Inflammatory macrophage treated with lipopolysaccharide for 4 hours (primary cell): Measurements from ENCODE around the gene UFSP2.
"Not testable (repeated sequence)": the region's sequence is repeated elsewhere in the genome, so short reads cannot be mapped to it uniquely, and the experiment has no call there.

Experiments
- DNase-seq: peaks from one replicate; pipeline ENCODE4 v3.0.0-alpha.2; 2020

UFSP2 gene

GRCh38 chr4:185383451-185383850, 42.3 kb downstream of the UFSP2 start:
- DNase-seq, result no peak

DNA sequence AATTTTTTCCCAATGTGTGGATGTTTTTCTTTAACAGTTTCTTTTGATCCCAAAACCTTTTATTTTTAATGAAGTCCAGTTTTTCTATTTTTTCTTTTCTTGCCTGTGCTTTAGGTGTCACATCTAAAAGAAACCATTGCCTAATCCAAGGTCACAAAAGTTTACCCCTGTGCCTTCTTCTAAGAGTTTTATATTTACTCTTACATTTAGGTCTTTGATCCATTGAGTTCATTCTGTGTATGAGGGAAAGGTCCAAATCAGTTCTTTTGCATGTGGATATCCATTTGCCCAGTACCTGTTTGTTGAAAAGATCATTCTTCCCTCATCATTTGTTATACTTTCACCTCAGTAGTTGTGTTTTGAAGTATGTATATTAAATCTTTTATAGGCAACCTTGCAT, 43.0 kb downstream of the UFSP2 start:
- DNase-seq, result no peak

DNA sequence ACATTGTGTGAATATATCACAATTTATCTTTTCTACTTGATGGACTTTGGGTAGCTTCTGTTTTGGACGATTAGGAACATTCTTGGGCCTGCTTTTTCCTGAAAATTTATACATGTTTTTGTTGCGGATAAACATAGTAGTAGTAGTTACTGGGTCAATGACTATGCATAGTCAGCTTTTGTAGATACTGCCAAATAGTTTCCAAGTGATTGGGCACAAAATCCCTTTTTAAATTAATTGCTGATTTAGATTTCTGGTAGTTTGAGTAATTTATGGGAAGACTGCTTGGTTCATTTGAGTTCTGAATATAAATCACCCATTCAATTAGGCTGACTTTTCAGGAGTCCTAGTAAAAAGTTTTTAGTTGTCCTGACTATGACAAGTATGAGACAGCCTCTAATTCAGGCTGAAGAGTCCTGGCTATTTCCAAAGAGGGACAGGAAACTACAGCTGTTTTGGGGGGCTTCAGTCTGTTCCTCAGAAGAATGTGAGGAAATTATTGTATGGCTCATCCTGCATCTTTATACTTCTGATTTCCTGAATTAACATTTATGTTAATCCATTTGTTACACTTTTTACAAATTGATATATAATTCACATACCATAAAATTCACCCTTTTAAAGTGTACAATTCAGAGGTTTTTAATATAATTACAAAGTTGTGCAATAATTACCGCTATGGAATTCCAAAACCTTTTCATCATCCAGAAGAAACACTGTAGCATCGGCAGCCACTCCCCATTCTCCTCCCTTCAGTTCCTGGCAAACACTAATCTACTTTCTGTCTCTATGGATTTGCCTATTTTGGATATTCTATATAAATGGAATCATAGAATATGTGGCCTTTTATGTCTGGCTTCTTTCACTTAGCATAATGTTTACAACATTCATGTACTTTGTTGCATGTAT, 44.2 kb downstream of the UFSP2 start:
- DNase-seq, result no peak

DNA sequence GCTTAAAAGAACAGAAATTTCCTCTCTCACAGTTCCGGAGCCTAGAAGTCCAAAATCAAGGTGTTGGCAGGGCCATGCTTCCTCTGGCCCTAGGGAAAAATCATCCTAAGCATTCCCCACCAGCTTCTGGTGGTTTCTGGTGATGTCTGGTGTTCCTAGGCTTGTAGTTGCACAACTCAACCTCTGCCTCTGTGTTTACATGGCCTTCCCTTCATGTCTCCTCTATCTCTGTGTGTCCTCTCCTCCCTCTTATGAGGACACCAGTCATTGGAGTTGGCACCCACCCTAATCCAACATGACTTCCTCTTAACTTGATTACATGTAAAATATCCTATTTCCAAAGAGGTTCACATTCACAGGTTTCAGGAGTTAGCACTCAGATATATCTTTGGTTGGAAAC, 45.4 kb downstream of the UFSP2 start:
- no peak for DNase-seq

DNA sequence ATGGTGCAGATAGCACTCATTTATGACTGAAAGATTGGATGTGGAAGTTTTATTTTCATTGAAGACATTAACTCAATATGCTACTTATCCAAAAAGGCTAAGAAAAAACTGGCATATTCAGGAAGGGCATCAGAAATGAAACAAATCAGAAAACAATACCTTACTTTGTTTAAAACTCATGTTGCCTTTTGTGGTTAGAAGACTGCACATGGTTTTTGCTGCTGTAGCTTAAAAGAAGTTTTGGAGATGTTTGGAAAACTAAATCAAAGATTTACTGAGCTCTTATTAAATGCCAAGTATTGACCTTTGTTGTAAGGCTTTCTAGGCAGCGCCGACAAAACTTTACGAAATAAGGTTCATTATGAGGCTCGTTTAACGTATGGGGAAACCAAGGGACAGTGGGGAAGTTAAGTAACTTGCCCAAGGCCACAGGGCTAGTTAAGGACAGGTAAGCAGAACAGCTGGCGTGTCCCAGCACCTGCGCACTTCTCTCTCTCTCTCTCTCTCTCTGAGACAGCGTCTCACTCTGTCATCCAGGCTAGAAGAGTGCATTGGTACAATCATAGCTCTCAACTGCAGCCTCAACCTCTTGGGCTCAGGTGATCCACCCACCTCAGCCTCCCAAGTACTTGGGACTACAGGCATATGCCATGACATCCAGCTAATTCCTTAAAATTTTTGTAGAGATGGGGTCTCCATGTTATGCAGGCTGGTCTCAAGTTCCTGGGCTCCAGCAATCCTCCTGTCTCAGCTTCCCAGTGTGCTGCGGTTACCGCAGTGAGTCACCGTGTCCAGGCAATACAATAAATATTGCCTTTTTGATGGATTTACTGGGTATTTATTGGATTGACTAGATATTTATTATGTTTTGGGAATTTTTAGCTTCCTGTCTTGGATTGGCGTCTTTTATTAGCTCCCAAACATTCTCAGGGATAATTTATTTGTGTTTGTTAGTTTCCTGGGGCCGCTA, 46.2 kb downstream of the UFSP2 start:
- no peak for DNase-seq

DNA sequence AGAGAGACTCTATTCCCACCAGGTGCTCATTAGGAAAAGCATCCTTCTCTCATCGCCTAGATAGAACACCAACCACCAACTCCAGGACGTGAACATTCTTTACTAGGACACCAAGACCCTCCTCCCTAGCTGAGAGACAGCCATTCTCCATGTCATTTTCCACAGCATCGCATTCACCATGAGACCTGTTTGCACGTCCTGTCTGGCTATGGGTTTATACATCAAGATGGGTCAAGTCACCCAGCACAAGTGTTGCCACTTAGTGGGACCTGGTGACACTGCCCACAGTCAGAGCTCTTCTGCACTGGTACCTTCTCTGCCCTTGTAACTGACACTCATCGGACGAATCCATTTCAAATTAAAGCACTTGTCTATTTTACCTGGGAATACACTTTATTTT, 47.5 kb downstream of the UFSP2 start:
- DNase-seq, result no peak

- DNase-seq, result no peak
Measured at GRCh38 chr4:185374573-185374972, 51.2 kb downstream of the UFSP2 start.

DNA sequence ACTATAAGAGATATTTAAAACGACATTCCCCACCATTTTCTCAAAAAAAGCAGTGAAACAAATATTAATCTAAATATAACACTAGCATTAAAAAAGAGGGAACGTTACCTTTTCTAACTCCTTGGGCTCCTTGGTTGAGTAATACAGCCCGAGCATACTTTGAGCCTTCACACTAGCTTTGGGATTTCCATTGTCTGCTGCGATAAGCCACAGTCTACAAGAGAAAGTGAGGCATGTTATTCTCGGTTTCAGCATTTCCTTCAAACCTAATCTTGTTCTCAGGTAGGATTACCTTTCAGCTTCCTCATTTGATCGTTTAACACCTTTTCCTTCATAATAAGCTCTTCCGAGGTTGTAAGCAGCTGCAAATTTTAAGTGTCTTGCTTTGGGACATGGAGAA, 51.7 kb downstream of the UFSP2 start:
- no peak for DNase-seq

GRCh38 chr4:185371702-185372101, 54.1 kb downstream of the UFSP2 start:
- DNase-seq, result no peak

GRCh38 chr4:185370268-185370949, 55.4 kb downstream of the UFSP2 start:
- no peak for DNase-seq

GRCh38 chr4:185369731-185370130, 56.0 kb downstream of the UFSP2 start:
- no peak for DNase-seq

- DNase-seq, result no peak
Measured at GRCh38 chr4:185364886-185365285, 60.9 kb downstream of the UFSP2 start.

DNA sequence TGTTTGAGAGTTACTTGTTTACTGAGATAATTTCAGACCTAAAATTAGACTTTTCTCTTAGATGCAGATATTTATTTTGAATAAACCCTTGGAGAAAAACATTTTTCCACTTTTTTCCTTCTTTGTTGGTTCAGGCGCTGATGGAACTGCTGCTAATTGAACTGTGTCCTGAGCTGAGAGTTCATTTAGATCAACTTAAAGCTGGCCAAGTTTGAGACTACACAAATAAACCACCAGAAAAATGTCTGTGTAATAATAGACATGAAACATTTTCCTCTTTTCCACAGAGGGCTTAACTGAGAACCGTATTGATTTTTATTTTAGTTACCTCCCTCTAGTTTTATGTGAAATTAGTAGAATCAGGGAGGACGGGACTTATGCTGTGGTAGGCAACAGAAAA, 62.5 kb downstream of the UFSP2 start:
- DNase-seq, result no peak

- not testable (repeated sequence) for DNase-seq
Measured at GRCh38 chr4:185362570-185362969, 63.2 kb downstream of the UFSP2 start.

DNA sequence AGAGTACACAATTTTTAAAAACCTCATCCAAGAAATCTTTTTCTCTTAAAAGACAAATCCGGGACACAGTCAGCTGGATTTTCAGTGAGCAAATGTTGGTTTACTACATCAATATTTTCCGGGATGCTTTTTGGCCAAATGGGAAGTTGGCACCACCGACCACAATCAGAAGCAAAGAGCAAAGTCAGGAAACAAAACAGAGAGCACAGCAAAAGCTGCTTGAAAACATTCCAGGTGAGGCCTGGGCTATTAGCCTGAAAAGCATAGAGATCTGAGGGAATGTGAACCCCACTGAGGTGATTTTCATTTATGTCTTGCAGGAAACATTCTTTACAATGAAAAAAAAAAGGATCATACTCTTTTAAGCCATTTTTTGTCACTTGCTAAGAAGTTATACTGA, 63.9 kb downstream of the UFSP2 start:
- no peak for DNase-seq

DNA sequence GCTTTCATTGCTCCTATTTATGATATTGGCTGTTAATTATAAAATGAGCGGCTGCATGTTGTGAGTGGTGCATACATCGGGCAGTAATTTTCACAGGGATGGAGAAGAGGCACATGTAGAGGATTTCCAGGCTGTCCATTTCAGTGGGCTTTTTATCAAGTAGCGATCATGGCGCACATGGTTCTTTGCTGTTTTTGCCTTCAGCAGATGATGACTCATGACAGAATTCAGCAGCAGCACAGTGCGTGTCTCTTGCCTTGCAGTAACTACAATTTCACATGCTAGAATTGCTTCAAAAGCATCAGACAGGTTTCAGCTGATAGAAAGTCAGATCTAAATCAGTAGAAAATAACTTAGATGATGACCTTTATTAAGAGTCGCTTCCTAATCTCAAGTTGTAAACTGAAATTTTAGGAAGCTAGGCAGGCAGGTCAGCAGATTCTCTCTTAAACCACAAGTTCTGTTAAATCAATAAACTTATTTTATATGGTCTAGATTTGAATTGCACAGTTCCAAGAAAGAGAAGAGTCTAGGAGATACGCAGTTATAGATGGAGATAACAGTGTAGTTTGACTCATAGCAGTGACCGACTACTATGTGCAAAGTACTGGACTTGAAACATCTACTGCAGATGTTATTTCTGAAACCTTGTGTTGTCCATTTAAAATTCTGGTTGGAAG, 65.9 kb downstream of the UFSP2 start:
- DNase-seq, result no peak

- no peak for DNase-seq
Measured at GRCh38 chr4:185358959-185359358, 66.8 kb downstream of the UFSP2 start.

- no peak for DNase-seq
Measured at GRCh38 chr4:185358514-185358913, 67.2 kb downstream of the UFSP2 start.

DNA sequence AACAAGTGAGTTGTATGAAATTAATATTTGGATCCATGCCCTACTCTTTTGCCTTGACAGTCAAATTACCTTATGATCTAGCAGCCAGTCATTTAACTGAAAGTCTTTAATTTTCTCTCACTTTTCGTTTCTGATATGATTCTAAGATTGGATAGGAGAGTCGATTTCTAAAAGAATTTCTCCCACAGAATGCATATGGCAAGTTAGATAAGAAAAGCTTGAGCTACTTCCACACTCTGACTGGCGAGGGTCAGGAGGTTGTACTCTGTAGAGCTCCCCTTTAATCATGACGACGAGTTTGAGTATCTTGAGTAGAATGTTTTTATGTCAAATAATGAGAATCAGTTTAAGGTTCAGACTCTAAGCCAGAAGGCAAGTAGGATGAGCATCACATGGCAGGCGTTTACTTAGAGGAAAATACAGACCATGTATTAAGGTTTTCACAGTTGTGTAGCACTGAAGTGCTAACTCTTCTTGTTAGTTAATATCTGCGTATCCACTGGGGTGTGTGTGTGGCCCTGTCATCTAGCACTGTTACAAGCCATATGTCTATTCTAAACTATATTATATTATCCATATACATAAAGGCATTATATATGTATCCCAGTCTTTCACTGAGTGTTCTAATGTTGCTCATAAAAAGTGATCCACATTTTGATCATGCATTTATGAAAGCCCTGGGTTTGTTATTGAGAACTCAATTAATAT, 67.9 kb downstream of the UFSP2 start:
- DNase-seq, result no peak

GRCh38 chr4:185357211-185357610, 68.6 kb downstream of the UFSP2 start:
- DNase-seq, result no peak

- DNase-seq, result no peak
Measured at GRCh38 chr4:185352741-185353140, 73.0 kb downstream of the UFSP2 start.

GRCh38 chr4:185352202-185352601, 73.6 kb downstream of the UFSP2 start:
- no peak for DNase-seq
